Esophagus muscularis mucosa (tissue), 3 donors: Measurements from ENCODE around the gene SYPL2.

Source experiments
- POLR2A ChIP-seq: fragments of 450-650 bp; IDR thresholded peaks from one replicate; pipeline ENCODE4 v1.6.1; 2017; ENCODE audit warnings: antibody characterized with exemption, moderate library complexity, mild to moderate bottlenecking, low read depth
- TF ChIP-seq, protein P1 (sequence below), 3 experiments: fragments of 200-600 bp in 2 of 3; fragments of 450-650 bp in 1 of 3; sonication (generic) in 2 of 3; IDR thresholded peaks; one replicate each; pipeline ENCODE4 v1.5.1; 2017 to 2019; ENCODE audit warnings: antibody characterized with exemption in 3 of 3, mild to moderate bottlenecking in 2 of 3, moderate library complexity in 1 of 3

DNA sequence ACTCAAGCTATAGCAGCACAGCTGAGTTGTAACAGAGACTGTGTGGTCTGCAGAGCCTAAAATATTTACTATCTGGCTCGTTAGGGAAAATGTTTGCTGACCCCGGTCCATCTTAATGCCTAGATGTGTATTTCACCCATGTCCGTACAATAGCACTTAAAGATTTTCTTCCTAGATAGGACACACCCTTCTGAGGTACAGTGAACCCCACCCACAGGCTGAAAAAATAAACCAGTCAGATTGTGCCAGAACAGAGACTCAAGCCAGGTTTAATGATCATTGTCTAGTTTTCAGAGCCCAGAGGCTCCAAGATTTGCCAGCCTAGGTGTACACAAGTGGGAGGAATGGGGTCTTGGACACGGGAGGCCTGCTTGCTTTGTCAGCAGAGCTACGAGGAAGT, 37.6 kb downstream of the SYPL2 start:
- no peak for TF ChIP-seq POLR2A
- TF ChIP-seq, protein P1, sequence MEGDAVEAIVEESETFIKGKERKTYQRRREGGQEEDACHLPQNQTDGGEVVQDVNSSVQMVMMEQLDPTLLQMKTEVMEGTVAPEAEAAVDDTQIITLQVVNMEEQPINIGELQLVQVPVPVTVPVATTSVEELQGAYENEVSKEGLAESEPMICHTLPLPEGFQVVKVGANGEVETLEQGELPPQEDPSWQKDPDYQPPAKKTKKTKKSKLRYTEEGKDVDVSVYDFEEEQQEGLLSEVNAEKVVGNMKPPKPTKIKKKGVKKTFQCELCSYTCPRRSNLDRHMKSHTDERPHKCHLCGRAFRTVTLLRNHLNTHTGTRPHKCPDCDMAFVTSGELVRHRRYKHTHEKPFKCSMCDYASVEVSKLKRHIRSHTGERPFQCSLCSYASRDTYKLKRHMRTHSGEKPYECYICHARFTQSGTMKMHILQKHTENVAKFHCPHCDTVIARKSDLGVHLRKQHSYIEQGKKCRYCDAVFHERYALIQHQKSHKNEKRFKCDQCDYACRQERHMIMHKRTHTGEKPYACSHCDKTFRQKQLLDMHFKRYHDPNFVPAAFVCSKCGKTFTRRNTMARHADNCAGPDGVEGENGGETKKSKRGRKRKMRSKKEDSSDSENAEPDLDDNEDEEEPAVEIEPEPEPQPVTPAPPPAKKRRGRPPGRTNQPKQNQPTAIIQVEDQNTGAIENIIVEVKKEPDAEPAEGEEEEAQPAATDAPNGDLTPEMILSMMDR (IDR thresholded peaks at IDR 0.05), result no peak
